Endothelial cell of umbilical vein (primary cell): Measurements from ENCODE around the gene SPON2. TPM values are rescaled to one million over a fixed set of nuclear protein-coding genes. Genes with fewer than 3 reads are reported as not detected.

Experiments
- BruUV-seq: library from RNA; stranded (reverse); fragments of 400-500 nt; replicated peaks from 2 replicates; lab custom pipeline; 2021; lab: Mats Ljungman, UMichigan
- CTCF ChIA-PET: fragments of 300-600, 350-600 bp; sonication (Branson Sonifier 250); formaldehyde crosslinking; loops from one replicate; lab custom pipeline; 2021; ENCODE audit warnings: antibody characterized with exemption, inconsistent platforms; lab: Charles Lee
- POLR2A ChIA-PET: fragments of 300-600, 350-600 bp; sonication (Branson Sonifier 250); formaldehyde crosslinking; loops from one replicate; lab custom pipeline; 2021; ENCODE audit warnings: antibody characterized with exemption, inconsistent platforms; lab: Charles Lee
- DNase-seq: peaks from one replicate; pipeline ENCODE4 v3.0.0-alpha.2; 2011; ENCODE audit warnings: low read depth, low spot score
- FAIRE-seq: peaks from 2 replicates; lab custom pipeline; 2011; peaks lifted over from hg19 to GRCh38; lab: Jason Lieb, UNC
- H2AFZ ChIP-seq: 2 replicates; pipeline ENCODE4 v1.6.0; 2012; ENCODE audit warnings: low read depth, low read length, control low read depth, inconsistent platforms
- H3K27ac ChIP-seq: 2 replicates; pipeline ENCODE4 v1.5.1; 2011; ENCODE audit warnings: low read depth, mild to moderate bottlenecking, control low read depth, low read length, moderate library complexity; ENCODE audit not compliant: insufficient read depth
- H3K27me3 ChIP-seq, 2 experiments: 2 replicates each; pipeline versions ENCODE4 v1.6.0 to v1.6.1; 2011; ENCODE audit warnings: low read length in 2 of 2, mixed read lengths in 1 of 2; ENCODE audit not compliant: control insufficient read depth in 2 of 2, insufficient read depth in 2 of 2
- H3K36me3 ChIP-seq, 2 experiments: 2 replicates in 1 of 2; 3 replicates in 1 of 2; pipeline ENCODE4 v1.5.1; 2011; ENCODE audit warnings: low read length in 2 of 2, mild to moderate bottlenecking in 1 of 2, moderate library complexity in 1 of 2; ENCODE audit not compliant: control insufficient read depth in 2 of 2, insufficient read depth in 2 of 2; ENCODE audit errors: extremely low read depth in 1 of 2
- H3K4me1 ChIP-seq: 3 replicates; pipeline ENCODE4 v1.5.1; 2011; ENCODE audit warnings: mild to moderate bottlenecking, low read length; ENCODE audit not compliant: control insufficient read depth, insufficient read depth; ENCODE audit errors: extremely low read depth
- H3K4me2 ChIP-seq: 2 replicates; pipeline ENCODE4 v1.6.1; 2011; ENCODE audit warnings: low read length, control low read depth, mixed read lengths; ENCODE audit not compliant: insufficient read depth
- H3K4me3 ChIP-seq, 3 experiments: fragments of 200-600 bp in 1 of 3; sonication (generic), shearing (Covaris generic) in 1 of 3; replicated peaks in 1 of 3; 2 replicates each; pipeline ENCODE4 v1.5.1; 2011 to 2016; ENCODE audit warnings: control low read depth in 3 of 3, low read length in 3 of 3, mild to moderate bottlenecking in 2 of 3, inconsistent platforms in 1 of 3, low read depth in 1 of 3, moderate library complexity in 1 of 3; ENCODE audit not compliant: insufficient read depth in 1 of 3
- H3K79me2 ChIP-seq: 2 replicates; pipeline ENCODE4 v1.6.0; 2012; ENCODE audit warnings: low read length, inconsistent platforms; ENCODE audit not compliant: control insufficient read depth, insufficient read depth
- H3K9ac ChIP-seq: replicated peaks from 2 replicates; pipeline ENCODE3; 2011; ENCODE audit warnings: low read length, control low read depth; ENCODE audit not compliant: insufficient read depth; ENCODE audit errors: extremely low read depth
- H3K9me1 ChIP-seq: replicated peaks from 3 replicates; pipeline ENCODE4 v1.6.0; 2011; ENCODE audit warnings: mild to moderate bottlenecking, low read length; ENCODE audit not compliant: control insufficient read depth, insufficient read depth; ENCODE audit errors: extremely low read depth
- H3K9me3 ChIP-seq: replicated peaks from 2 replicates; pipeline ENCODE4 v1.5.1; 2012; ENCODE audit warnings: low read length, inconsistent platforms; ENCODE audit not compliant: control insufficient read depth, insufficient read depth
- H4K20me1 ChIP-seq: replicated peaks from 2 replicates; pipeline ENCODE3; 2011; ENCODE audit warnings: mild to moderate bottlenecking, low read length; ENCODE audit not compliant: control insufficient read depth, insufficient read depth; ENCODE audit errors: extremely low read depth
- CTCF ChIP-seq, 2 donors: IDR thresholded peaks; 1 replicate in 1 of 2; 2 replicates in 1 of 2; pipeline ENCODE4 v1.5.1; 2011; ENCODE audit warnings: low read length in 2 of 2, mild to moderate bottlenecking in 2 of 2, moderate library complexity in 2 of 2, control low read depth in 1 of 2, inconsistent platforms in 1 of 2, low read depth in 1 of 2; ENCODE audit not compliant: insufficient read depth in 1 of 2; ENCODE audit errors: extremely low read depth in 1 of 2
- EZH2 ChIP-seq: IDR thresholded peaks from 2 replicates; pipeline ENCODE4 v1.6.1; 2012; ENCODE audit warnings: borderline replicate concordance, low read depth, mild to moderate bottlenecking, moderate library complexity, low read length, inconsistent platforms; ENCODE audit not compliant: severe bottlenecking
- FOS ChIP-seq: IDR thresholded peaks from 2 replicates; pipeline ENCODE4 v1.6.1; 2011; ENCODE audit warnings: mild to moderate bottlenecking, low read length, moderate library complexity, borderline replicate concordance; ENCODE audit not compliant: insufficient read depth
- GATA2 ChIP-seq: IDR thresholded peaks from 2 replicates; pipeline ENCODE4 v1.7.0; 2011; ENCODE audit warnings: low read depth, mild to moderate bottlenecking, moderate library complexity, mixed read lengths, low read length; ENCODE audit not compliant: insufficient read length, insufficient read depth
- JUN ChIP-seq: IDR thresholded peaks from 2 replicates; pipeline ENCODE4 v1.6.1; 2011; ENCODE audit warnings: borderline replicate concordance, low read depth; ENCODE audit not compliant: insufficient read length, insufficient read depth
- MYC ChIP-seq: IDR thresholded peaks from one replicate; pipeline ENCODE4 v1.6.1; 2011; ENCODE audit warnings: mild to moderate bottlenecking, low read depth, low read length
- POLR2A ChIP-seq: IDR thresholded peaks from 2 replicates; pipeline ENCODE4 v1.6.1; 2012; ENCODE audit warnings: low read depth, mild to moderate bottlenecking, control low read depth, low read length
- POLR2AphosphoS5 ChIP-seq: IDR thresholded peaks from 2 replicates; pipeline ENCODE4 v1.6.1; 2012; ENCODE audit warnings: low read depth, mild to moderate bottlenecking, control low read depth, low read length, moderate library complexity; ENCODE audit not compliant: insufficient read depth
- dilution Hi-C: fragments of 300-500 bp; cut with MboI; formaldehyde crosslinking; loops from one replicate; pipeline ENCODE4 v1.15.0; 2019; ENCODE audit warnings: low sequenced_read_pairs; ENCODE audit not compliant: extremely low pct_ligation_motif_present
- intact Hi-C: fragments of 100-400 bp; cut with micrococcal nuclease; formaldehyde crosslinking; loops from one replicate; pipeline ENCODE4 v1.10.0; 2022
- polyA plus RNA-seq, 4 experiments: library from polyadenylated mRNA; depleted of rRNA in 3 of 4; stranded (reverse) in 3 of 4; unstranded in 1 of 4; fragments of >200 nt; gene quantifications; 2 replicates each; pipeline versions ENCODE4 v1.2.1 to v1.2.3, GENCODE V29; 2011 to 2012; ENCODE audit warnings: missing spikeins in 1 of 4
- total RNA-seq: library from RNA; stranded (reverse); gene quantifications from 2 replicates; pipeline ENCODE4 v1.2.3, GENCODE V29; 2021
- TF ChIP-seq, protein P1 (sequence below): IDR thresholded peaks from 2 replicates; pipeline ENCODE4 v1.6.1; 2011; ENCODE audit not compliant: insufficient read depth, insufficient read length

The SPON2 gene
- total and polyA plus RNA-seq, 2 donors (not counting 3 experiments of a cell fraction or from before 2014, with no cell fraction given), result 0.04 TPM; not detected in 1

DNA sequence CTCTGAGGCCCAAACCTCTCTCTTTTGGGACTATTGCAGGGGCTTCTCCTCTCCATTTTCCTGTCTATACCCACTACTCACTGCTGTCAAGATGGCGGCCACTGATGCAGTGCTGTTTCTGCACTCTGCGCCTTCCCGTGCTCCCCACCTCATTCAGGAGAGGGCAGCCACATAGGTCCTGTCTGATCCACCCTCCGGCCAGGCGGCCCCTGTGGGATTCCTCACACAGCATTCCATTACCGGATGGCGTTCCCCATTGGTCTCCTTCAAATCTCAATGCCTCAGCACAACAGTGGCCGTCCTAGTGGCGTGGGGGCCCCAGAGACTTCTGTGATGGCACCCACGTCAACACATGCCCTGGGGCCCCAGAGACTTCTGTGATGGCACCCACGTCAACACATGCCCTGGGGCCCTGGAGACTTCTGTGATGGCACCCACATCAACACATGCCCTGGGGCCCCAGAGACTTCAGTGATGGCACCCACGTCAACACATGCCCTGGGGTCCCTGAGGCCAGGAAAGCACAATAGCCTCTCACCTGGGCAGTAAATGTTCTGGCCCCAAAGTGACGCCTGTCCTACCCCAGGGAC, 7.3 kb downstream of the SPON2 start:
- Histone ChIP-seq H3K4me1 (peaks cover 3% of the 10 kb centered on the region), H2AFZ (no peak overlapping the region), H4K20me1 (no peaks in the 10 kb centered on the region), H3K27ac (no peak overlapping the region), H3K27me3 (peaks cover 5 to 6% of the 10 kb centered on the region in 2 experiments), H3K4me3 (no peak overlapping the region), H3K9me1 (no peaks in the 10 kb centered on the region), H3K79me2 (no peaks in the 10 kb centered on the region), H3K9me3 (no peaks in the 10 kb centered on the region), H3K9ac (no peak overlapping the region), H3K4me2 (no peak overlapping the region), H3K36me3 (no peaks in the 10 kb centered on the region)
- no TSS peak for BruUV-seq
- FAIRE-seq (no peak), DNase-seq (no peak)
- ChIA-PET POLR2A (no interaction called here), CTCF (interaction anchor here (5.3 kb wide), 1 partner anchor 103 kb away, joined by 52 read pairs; no protein-coding TSS in a partner anchor)
- dilution Hi-C loops (no loop called here), intact Hi-C loops (no loop called here)
- TF ChIP-seq FOS (no peak), CTCF (IDR thresholded peaks at IDR 0.05; ENCODE audit: extremely low read depth in 1 of 2, insufficient read depth in 1 of 2, low read depth in 1 of 2, low read length in 2 of 2) (no peak), GATA2 (no peak), MYC (no peak), POLR2AphosphoS5 (no peak)

- Histone ChIP-seq H3K36me3 (no peaks in the 10 kb centered on the region), H3K9me3 (no peaks in the 10 kb centered on the region), H3K4me3 (no peak overlapping the region), H3K27ac (no peak overlapping the region), H3K4me2 (no peak overlapping the region), H4K20me1 (no peaks in the 10 kb centered on the region), H3K79me2 (no peaks in the 10 kb centered on the region), H2AFZ (no peak overlapping the region), H3K9ac (no peak overlapping the region), H3K4me1 (peaks cover 3% of the 10 kb centered on the region), H3K9me1 (no peaks in the 10 kb centered on the region), H3K27me3 (peaks cover under 1 to 5% of the 10 kb centered on the region in 2 experiments)
- TF ChIP-seq MYC (no peak), POLR2AphosphoS5 (no peak), POLR2A (no peak), CTCF (IDR thresholded peaks at IDR 0.05; ENCODE audit: extremely low read depth in 1 of 2, insufficient read depth in 1 of 2, low read depth in 1 of 2, low read length in 2 of 2) (no peak), EZH2 (no peak), FOS (no peak), GATA2 (no peak), JUN (no peak)
- TF ChIP-seq, protein P1, sequence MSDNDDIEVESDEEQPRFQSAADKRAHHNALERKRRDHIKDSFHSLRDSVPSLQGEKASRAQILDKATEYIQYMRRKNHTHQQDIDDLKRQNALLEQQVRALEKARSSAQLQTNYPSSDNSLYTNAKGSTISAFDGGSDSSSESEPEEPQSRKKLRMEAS, result no peak
- DNase-seq (no peak), FAIRE-seq (no peak)
- ChIA-PET POLR2A (no interaction called here), CTCF (no interaction called here)
- no TSS peak for BruUV-seq
- intact Hi-C loops (no loop called here), dilution Hi-C loops (no loop called here)
Observed at GRCh38 chr4:1164444-1164843, 7.9 kb downstream of the SPON2 start.
